Smooth muscle cell (in vitro differentiated cells): Measurements from ENCODE around the gene ZFYVE28. TPM values are rescaled to one million over a fixed set of nuclear protein-coding genes. Genes with fewer than 3 reads are reported as not detected.

Source experiments
- DNase-seq: peaks from one replicate; lab custom pipeline; 2025; ENCODE audit not compliant: unreplicated experiment; lab: John Stamatoyannopoulos, UW
- H2AFZ ChIP-seq: fragments of 200-600 bp; sonication (generic); 2 replicates; pipeline ENCODE4 v1.6.0; 2016; ENCODE audit warnings: antibody characterized with exemption, low read depth, mild to moderate bottlenecking
- H3F3A ChIP-seq: fragments of 200-600 bp; sonication (generic); 2 replicates; pipeline ENCODE4 v1.6.0; 2017; ENCODE audit warnings: antibody characterized with exemption, low read depth
- H3K27ac ChIP-seq: fragments of 200-600 bp; sonication (generic); 2 replicates; pipeline ENCODE4 v1.5.1; 2016; ENCODE audit warnings: low read depth, mild to moderate bottlenecking
- H3K27me3 ChIP-seq: fragments of 200-600 bp; sonication (generic); 2 replicates; pipeline ENCODE4 v1.6.1; 2016; ENCODE audit warnings: low read depth, mild to moderate bottlenecking
- H3K36me3 ChIP-seq: fragments of 200-600 bp; sonication (generic); 2 replicates; pipeline ENCODE4 v1.5.1; 2016; ENCODE audit warnings: low read depth
- H3K4me1 ChIP-seq: fragments of 200-600 bp; sonication (generic); 2 replicates; pipeline ENCODE4 v1.5.1; 2016; ENCODE audit warnings: low read depth
- H3K4me2 ChIP-seq: fragments of 200-600 bp; sonication (generic); 2 replicates; pipeline ENCODE4 v1.6.0; 2016; ENCODE audit warnings: mild to moderate bottlenecking
- H3K4me3 ChIP-seq: fragments of 200-600 bp; sonication (generic); 2 replicates; pipeline ENCODE4 v1.5.1; 2016; ENCODE audit warnings: mild to moderate bottlenecking
- H3K79me2 ChIP-seq: fragments of 200-600 bp; sonication (generic); 2 replicates; pipeline ENCODE4 v1.6.0; 2016; ENCODE audit warnings: low read depth, mild to moderate bottlenecking
- H3K9ac ChIP-seq: fragments of 200-600 bp; sonication (generic); 2 replicates; pipeline ENCODE4 v1.6.0; 2016; ENCODE audit warnings: low read depth
- H3K9me3 ChIP-seq: fragments of 200-600 bp; sonication (generic); replicated peaks from 2 replicates; pipeline ENCODE4 v1.5.1; 2016; ENCODE audit warnings: low read depth
- H4K20me1 ChIP-seq: fragments of 200-600 bp; sonication (generic); 2 replicates; pipeline ENCODE4 v1.6.0; 2016; ENCODE audit warnings: low read depth
- WGBS: methylation state at CpG from one replicate; pipeline ENCODE4 v1.1.7; 2016; ENCODE audit warnings: low lambda C conversion rate; 5-methylcytosine and 5-hydroxymethylcytosine counted together
- polyA plus RNA-seq: library from polyadenylated mRNA; unstranded; fragments of >200 nt; fragmentation: Nextera tagmentation; extraction: Ambion mirVana; gene quantifications from 2 replicates; pipeline ENCODE4 v1.2.1, GENCODE V29; 2016
- total RNA-seq: library from RNA; depleted of rRNA; stranded (reverse); fragments of >200 nt; gene quantifications from 2 replicates; pipeline ENCODE4 v1.2.3, GENCODE V29; 2014
- TF ChIP-seq, protein P1 (sequence below): fragments of 200-600 bp; sonication (generic); IDR thresholded peaks from 2 replicates; pipeline ENCODE4 v1.5.1; 2017; ENCODE audit warnings: borderline replicate concordance, mild to moderate bottlenecking, antibody characterized with exemption; ENCODE audit not compliant: insufficient read depth, poor library complexity, severe bottlenecking

Gene ZFYVE28
- total and polyA plus RNA-seq, 2 experiments from 2014 or later: 0.22 TPM; not detected in 1

DNA sequence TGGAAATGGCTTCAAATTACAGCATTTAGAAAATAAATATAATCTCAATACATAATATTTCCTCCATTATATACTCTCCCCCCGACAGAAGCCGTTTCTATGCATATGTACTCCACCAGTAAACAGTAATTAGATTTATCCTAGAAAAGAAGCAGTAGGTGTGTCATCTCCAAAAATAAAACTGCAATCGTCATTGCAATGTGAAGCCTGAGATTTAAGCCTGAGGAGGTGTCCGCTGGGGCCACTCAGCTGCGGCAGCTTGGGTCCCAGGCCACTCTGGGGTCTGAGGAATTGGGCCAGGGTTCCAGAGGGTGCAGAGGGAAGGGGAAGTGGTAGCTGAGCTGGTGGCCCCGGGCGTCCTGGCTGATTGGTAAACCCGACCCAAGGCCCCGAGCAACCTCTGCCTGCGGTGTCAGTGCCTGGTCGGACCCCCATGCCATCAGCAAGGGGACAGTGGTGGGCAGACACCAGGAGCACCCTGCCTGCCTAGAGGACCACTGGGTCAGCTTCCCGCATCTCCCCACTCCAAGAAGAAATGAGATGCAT lies 148.8 kb downstream of the ZFYVE28 start:
- Histone ChIP-seq H3K36me3 (no peaks in the 10 kb centered on the region), H3F3A (no peaks in the 10 kb centered on the region), H4K20me1 (no peaks in the 10 kb centered on the region), H3K27ac (no peak overlapping the region), H2AFZ (no peak overlapping the region), H3K4me1 (no peaks in the 10 kb centered on the region), H3K9ac (no peak overlapping the region), H3K27me3 (no peaks in the 10 kb centered on the region), H3K79me2 (no peaks in the 10 kb centered on the region), H3K4me2 (no peak overlapping the region), H3K9me3 (no peaks in the 10 kb centered on the region), H3K4me3 (no peak overlapping the region)
- DNase-seq: no peak
- TF ChIP-seq, protein P1, sequence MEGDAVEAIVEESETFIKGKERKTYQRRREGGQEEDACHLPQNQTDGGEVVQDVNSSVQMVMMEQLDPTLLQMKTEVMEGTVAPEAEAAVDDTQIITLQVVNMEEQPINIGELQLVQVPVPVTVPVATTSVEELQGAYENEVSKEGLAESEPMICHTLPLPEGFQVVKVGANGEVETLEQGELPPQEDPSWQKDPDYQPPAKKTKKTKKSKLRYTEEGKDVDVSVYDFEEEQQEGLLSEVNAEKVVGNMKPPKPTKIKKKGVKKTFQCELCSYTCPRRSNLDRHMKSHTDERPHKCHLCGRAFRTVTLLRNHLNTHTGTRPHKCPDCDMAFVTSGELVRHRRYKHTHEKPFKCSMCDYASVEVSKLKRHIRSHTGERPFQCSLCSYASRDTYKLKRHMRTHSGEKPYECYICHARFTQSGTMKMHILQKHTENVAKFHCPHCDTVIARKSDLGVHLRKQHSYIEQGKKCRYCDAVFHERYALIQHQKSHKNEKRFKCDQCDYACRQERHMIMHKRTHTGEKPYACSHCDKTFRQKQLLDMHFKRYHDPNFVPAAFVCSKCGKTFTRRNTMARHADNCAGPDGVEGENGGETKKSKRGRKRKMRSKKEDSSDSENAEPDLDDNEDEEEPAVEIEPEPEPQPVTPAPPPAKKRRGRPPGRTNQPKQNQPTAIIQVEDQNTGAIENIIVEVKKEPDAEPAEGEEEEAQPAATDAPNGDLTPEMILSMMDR: no peak
- 85% methylated on average over 12 of the region's 12 CpGs for WGBS

DNA sequence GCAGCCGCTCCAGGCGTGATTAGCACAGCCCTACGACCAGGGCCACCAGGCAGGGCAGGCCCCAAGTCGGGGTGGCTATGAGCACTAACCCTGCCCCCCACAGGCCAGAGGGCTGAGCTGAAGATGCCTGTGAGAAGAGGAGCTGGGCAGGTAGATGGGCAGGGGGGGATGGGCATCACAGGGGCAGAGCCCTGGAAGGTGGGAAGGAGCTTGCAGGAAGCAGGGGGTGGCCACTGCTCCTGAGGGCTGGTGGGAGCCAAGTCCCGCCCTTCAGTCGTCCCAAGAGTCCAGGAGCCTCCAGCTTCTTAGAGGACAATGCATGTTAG lies 149.3 kb downstream of the ZFYVE28 start:
- Histone ChIP-seq H4K20me1 (no peaks in the 10 kb centered on the region), H3K4me1 (no peaks in the 10 kb centered on the region), H3K9me3 (no peaks in the 10 kb centered on the region), H3K79me2 (no peaks in the 10 kb centered on the region), H3F3A (no peaks in the 10 kb centered on the region), H3K27ac (no peak overlapping the region), H3K4me3 (no peak overlapping the region), H3K9ac (no peak overlapping the region), H3K27me3 (no peaks in the 10 kb centered on the region), H3K36me3 (no peaks in the 10 kb centered on the region), H2AFZ (no peak overlapping the region), H3K4me2 (no peak overlapping the region)
- WGBS: 78% methylated on average over 6 of the region's 6 CpGs
- TF ChIP-seq, protein P1: no peak
- DNase-seq: no peak

DNA sequence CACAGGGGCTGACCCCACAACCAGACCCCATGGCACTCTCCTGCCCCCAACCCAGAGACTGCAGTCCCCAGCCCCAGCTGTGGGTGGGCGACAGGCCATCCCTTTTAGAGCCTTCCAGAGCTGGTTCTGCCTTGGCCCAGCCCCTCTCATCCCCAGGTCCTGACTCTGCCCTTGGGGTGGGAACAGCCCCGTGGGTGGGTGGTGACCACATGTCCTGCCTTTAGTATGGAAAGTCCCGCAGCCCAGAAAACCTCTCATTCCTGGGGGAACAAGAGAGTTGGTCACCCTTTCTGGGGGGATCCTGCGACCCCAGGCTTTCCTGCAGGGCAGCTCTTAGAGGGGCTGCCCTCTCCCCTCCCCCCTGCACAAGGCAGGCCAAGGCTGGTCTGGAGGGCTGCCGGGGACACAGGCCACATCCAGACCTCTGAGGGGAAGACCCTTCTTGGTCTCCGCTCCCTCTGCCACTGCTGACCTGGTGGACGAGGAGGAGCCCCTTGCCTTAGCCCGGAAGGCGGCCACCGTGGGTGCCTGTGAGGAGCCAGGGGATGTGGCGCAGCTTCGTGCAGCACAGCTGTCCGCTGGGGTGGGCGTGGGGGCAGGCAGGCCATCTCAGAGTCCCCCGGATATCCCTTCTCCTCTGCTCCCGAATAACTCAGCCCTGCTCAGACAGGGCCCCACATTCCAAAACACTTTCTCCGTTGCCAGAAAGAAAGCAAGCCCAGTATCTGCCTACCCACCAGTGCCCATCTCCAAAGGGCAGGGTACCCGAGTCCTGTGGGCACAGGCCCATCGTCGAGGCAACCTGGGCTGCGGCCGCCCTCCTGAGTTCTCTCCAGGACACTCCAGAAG lies 149.9 kb downstream of the ZFYVE28 start:
- H3K79me2 ChIP-seq: no peaks in the 10 kb centered on the region
- H3K4me1 ChIP-seq: no peaks in the 10 kb centered on the region
- no peaks in the 10 kb centered on the region for H3K27me3 ChIP-seq
- H3K4me2 ChIP-seq: no peak overlapping the region
- no peak overlapping the region for H3K27ac ChIP-seq
- no peaks in the 10 kb centered on the region for H4K20me1 ChIP-seq
- no peak overlapping the region for H2AFZ ChIP-seq
- 88% methylated on average over 22 of the region's 22 CpGs for WGBS
- H3K4me3 ChIP-seq: no peak overlapping the region
- TF ChIP-seq, protein P1: no peak
- no peaks in the 10 kb centered on the region for H3K9me3 ChIP-seq
- no peaks in the 10 kb centered on the region for H3F3A ChIP-seq
- no peak overlapping the region for H3K9ac ChIP-seq
- no peaks in the 10 kb centered on the region for H3K36me3 ChIP-seq
- DNase-seq: no peak

DNA sequence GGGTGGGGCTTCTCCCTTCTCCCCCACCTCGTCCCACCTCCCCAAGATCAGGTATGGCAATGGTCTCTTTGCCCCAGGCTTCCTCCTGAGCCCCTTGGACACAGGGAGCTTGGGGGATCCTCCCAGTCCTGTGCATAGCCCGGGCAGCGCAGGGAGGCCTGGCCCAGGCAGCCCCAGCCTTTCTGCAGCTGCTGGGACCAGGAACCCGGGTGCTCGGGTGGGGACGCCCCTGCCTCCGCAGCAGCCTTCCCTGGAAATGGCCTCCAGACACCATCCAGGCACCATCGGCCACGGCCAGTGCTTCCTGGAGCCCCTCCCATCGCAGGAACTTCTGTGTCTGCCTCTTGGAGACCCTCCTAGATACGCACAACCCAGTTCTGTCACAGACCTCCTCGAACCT lies 150.6 kb downstream of the ZFYVE28 start:
- Histone ChIP-seq H4K20me1 (no peaks in the 10 kb centered on the region), H3K36me3 (no peaks in the 10 kb centered on the region), H3K27me3 (no peaks in the 10 kb centered on the region), H3K4me3 (no peak overlapping the region), H3K4me1 (peaks cover 7% of the 10 kb centered on the region), H3F3A (no peaks in the 10 kb centered on the region), H3K9me3 (no peaks in the 10 kb centered on the region), H3K9ac (no peak overlapping the region), H2AFZ (no peak overlapping the region), H3K4me2 (no peak overlapping the region), H3K27ac (no peak overlapping the region), H3K79me2 (no peaks in the 10 kb centered on the region)
- WGBS: 96% methylated on average over 12 of the region's 12 CpGs
- TF ChIP-seq, protein P1: no peak
- DNase-seq: no peak
